KMS-11 (cell line): ENCODE measurements around the gene ITGA7.

Experiments used
- H2AFZ ChIP-seq: fragments of 200-600 bp; sonication (generic); 2 replicates; pipeline ENCODE4 v1.6.1; 2016; ENCODE audit warnings: antibody characterized with exemption, mixed run types, low read depth
- H3K27ac ChIP-seq: fragments of 200-600 bp; sonication (generic); 2 replicates; pipeline ENCODE4 v1.6.1; 2016; ENCODE audit warnings: mild to moderate bottlenecking, mixed run types
- H3K27me3 ChIP-seq: fragments of 200-600 bp; sonication (generic); 2 replicates; pipeline ENCODE4 v1.6.1; 2017; ENCODE audit warnings: mild to moderate bottlenecking, low read depth, mixed run types, moderate library complexity; ENCODE audit not compliant: insufficient read depth
- H3K36me3 ChIP-seq: fragments of 200-600 bp; sonication (generic); 2 replicates; pipeline ENCODE4 v1.6.1; 2017; ENCODE audit warnings: mild to moderate bottlenecking, mixed run types; ENCODE audit not compliant: insufficient read depth
- H3K4me1 ChIP-seq: fragments of 200-600 bp; sonication (generic); 2 replicates; pipeline ENCODE4 v1.6.1; 2016; ENCODE audit warnings: mild to moderate bottlenecking, low read depth, mixed run types; ENCODE audit not compliant: poor library complexity, severe bottlenecking
- H3K4me2 ChIP-seq: fragments of 200-600 bp; sonication (generic); 2 replicates; pipeline ENCODE4 v1.7.0; 2016; ENCODE audit warnings: mild to moderate bottlenecking, mixed run types
- H3K4me3 ChIP-seq: fragments of 200-600 bp; sonication (generic); IDR thresholded peaks from 2 replicates; pipeline ENCODE4 v1.6.1; 2017; ENCODE audit warnings: low read depth, low read length, mixed read lengths; ENCODE audit not compliant: insufficient read depth
- H3K79me2 ChIP-seq: fragments of 200-600 bp; sonication (generic); 2 replicates; pipeline ENCODE4 v1.6.1; 2016; ENCODE audit warnings: low read depth, mixed run types; ENCODE audit not compliant: insufficient read depth
- H3K9ac ChIP-seq: fragments of 200-600 bp; sonication (generic); 2 replicates; pipeline ENCODE4 v1.6.1; 2016; ENCODE audit warnings: mild to moderate bottlenecking, mixed run types
- H4K20me1 ChIP-seq: fragments of 200-600 bp; sonication (generic); 2 replicates; pipeline ENCODE4 v1.6.1; 2016; ENCODE audit warnings: mild to moderate bottlenecking, mixed run types; ENCODE audit not compliant: insufficient read depth
- CTCF ChIP-seq: fragments of 200-600 bp; sonication (generic); conservative IDR thresholded peaks from 2 replicates; pipeline ENCODE4 v1.6.1; 2017; ENCODE audit warnings: low read depth, mild to moderate bottlenecking, antibody characterized with exemption, low read length, moderate library complexity, mixed read lengths

The ITGA7 gene

DNA sequence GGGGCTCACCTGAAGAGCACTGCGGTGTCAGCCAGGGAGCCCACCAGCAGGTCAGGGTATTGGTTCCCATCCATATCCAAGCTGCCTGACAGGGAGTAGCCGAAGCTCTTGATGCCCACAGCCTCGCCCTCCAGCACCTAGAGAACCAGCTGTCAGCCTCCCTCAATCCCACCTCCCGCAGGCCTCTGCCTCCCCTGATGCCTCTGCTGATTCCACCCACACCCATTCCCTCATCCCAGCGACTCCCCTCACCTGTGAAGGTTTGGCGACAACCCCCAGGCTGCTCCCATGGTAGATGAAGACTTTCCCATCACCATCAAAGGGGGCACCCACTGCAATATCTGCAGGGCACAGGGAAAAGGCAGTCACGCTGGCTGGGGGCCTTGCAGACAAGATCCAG lies 10.0 kb downstream of the ITGA7 start:
- H3K4me3 ChIP-seq: no peak overlapping the region
- no peak overlapping the region for H3K9ac ChIP-seq
- peaks cover 6% of the 10 kb centered on the region; the same call in 1 of the 2 replicates for H3K27me3 ChIP-seq
- no peaks in the 10 kb centered on the region for H3K36me3 ChIP-seq
- TF ChIP-seq CTCF: no peak
- H3K4me2 ChIP-seq: no peak overlapping the region
- peaks cover 7% of the 10 kb centered on the region for H3K4me1 ChIP-seq
- H2AFZ ChIP-seq: no peak overlapping the region
- no peak overlapping the region for H3K27ac ChIP-seq
- H3K79me2 ChIP-seq: no peaks in the 10 kb centered on the region
- H4K20me1 ChIP-seq: no peaks in the 10 kb centered on the region

GRCh38 chr12:55696796-55697462 lies 10.8 kb downstream of the ITGA7 start:
- Histone ChIP-seq H3K4me2 (no peak overlapping the region), H2AFZ (no peak overlapping the region), H3K36me3 (no peaks in the 10 kb centered on the region), H3K4me3 (no peak overlapping the region), H3K27ac (no peak overlapping the region), H3K79me2 (no peaks in the 10 kb centered on the region), H4K20me1 (no peaks in the 10 kb centered on the region), H3K4me1 (peaks cover 7% of the 10 kb centered on the region), H3K27me3 (peaks cover 6% of the 10 kb centered on the region; the same call in 1 of the 2 replicates), H3K9ac (no peak overlapping the region)
- no peak for TF ChIP-seq CTCF

DNA sequence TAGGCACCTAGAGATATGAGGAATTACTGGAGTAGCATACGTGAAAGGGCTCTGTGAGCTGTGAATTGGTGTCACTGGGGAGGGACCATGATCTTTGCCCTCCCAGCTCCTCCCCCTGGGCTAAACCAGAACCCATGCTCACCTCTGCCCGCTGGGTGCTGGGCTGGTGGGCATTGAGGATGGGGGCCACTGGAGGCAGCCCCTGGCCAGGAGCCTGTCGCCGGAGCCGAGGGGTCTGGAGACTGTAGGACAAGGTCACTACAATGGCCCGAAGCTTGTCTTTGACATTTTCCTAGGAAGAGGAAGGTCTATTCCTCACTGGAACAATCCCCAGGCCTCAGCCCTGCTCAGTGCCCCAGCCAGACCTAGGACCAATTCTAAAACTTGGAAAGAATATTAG lies 11.6 kb downstream of the ITGA7 start:
- no peak for TF ChIP-seq CTCF
- no peak overlapping the region for H2AFZ ChIP-seq

DNA sequence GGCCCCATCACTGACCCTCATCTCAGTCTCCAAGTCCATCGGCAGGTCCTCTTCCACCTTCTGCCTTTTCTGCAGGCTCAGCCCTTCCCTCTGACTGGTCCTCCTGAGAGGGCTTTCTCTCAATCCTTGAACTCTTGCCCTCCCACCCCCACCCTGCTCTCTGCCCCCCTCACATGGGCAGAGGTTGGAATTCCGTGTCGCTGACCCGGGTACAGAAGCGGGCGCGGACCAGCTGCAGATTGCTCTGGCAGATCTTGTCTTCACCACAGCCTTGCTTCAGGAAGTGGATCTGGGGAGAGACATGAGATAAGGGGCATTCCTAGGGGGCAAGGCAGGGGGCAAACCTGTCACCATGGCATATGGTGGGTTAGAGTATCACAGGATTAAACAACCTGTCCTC lies 12.4 kb downstream of the ITGA7 start:
- H3K4me3 ChIP-seq: no peak overlapping the region
- no peak for TF ChIP-seq CTCF
- no peak overlapping the region for H3K27ac ChIP-seq
- peaks cover 6% of the 10 kb centered on the region; the same call in 1 of the 2 replicates for H3K27me3 ChIP-seq
- no peaks in the 10 kb centered on the region for H4K20me1 ChIP-seq
- no peaks in the 10 kb centered on the region for H3K36me3 ChIP-seq
- no peak overlapping the region for H3K4me2 ChIP-seq
- no peak overlapping the region for H3K9ac ChIP-seq
- peaks cover under 1% of the 10 kb centered on the region for H3K4me1 ChIP-seq
- H3K79me2 ChIP-seq: no peaks in the 10 kb centered on the region
- no peak overlapping the region for H2AFZ ChIP-seq

More for the DNA sequence above, 11.6 kb downstream of the ITGA7 start:
- Histone ChIP-seq H3K79me2 (no peaks in the 10 kb centered on the region), H3K4me3 (no peak overlapping the region), H3K27me3 (peaks cover 6% of the 10 kb centered on the region; the same call in 1 of the 2 replicates), H3K4me1 (peaks cover 7% of the 10 kb centered on the region), H3K27ac (no peak overlapping the region), H3K36me3 (no peaks in the 10 kb centered on the region), H3K9ac (no peak overlapping the region), H4K20me1 (no peaks in the 10 kb centered on the region), H3K4me2 (no peak overlapping the region)
